K562 (cell line): ENCODE measurements around the gene NR1H2. TPM values are rescaled to one million over a fixed set of nuclear protein-coding genes. Genes with fewer than 3 reads are reported as not detected.

Source experiments
- CBFB ChIP-seq: sonication (generic); formaldehyde crosslinking; IDR thresholded peaks from 2 replicates; pipeline ENCODE4 v1.4.0; 2020; ENCODE audit warnings: mild to moderate bottlenecking, missing genetic modification reagents
- CBX1 ChIP-seq: sonication (generic); IDR thresholded peaks from 2 replicates; pipeline ENCODE4 v1.6.1; 2016; ENCODE audit warnings: antibody characterized with exemption, low read depth, mild to moderate bottlenecking
- CTBP1 ChIP-seq: fragments of 450-650 bp; IDR thresholded peaks from 2 replicates; pipeline ENCODE4 v1.6.1; 2016; ENCODE audit warnings: borderline replicate concordance
- EP400 ChIP-seq: fragments of 450-650 bp; IDR thresholded peaks from 2 replicates; pipeline ENCODE4 v1.6.1; 2017; ENCODE audit warnings: antibody characterized with exemption, mild to moderate bottlenecking, moderate library complexity
- EWSR1 ChIP-seq: fragments of 450-650 bp; IDR thresholded peaks from 2 replicates; pipeline ENCODE4 v1.6.1; 2018; ENCODE audit warnings: borderline replicate concordance, mild to moderate bottlenecking, low read depth, moderate library complexity; ENCODE audit not compliant: partially characterized antibody
- GTF2F1 ChIP-seq: IDR thresholded peaks from 2 replicates; pipeline ENCODE4 v1.6.1; 2011; ENCODE audit warnings: low read depth, low read length, improper control_type of control experiment
- HMGN3 ChIP-seq: IDR thresholded peaks from 2 replicates; pipeline ENCODE4 v1.6.1; 2011; ENCODE audit warnings: borderline replicate concordance, low read depth, mild to moderate bottlenecking, mixed read lengths, low read length; ENCODE audit not compliant: insufficient read length; ENCODE audit errors: extremely low read depth
- JUN ChIP-seq, 2 experiments: sonication (generic) in 1 of 2; formaldehyde crosslinking in 1 of 2; IDR thresholded peaks; 2 replicates each; pipeline versions ENCODE4 v1.6.1 to v1.8.0; 2012 to 2022; ENCODE audit warnings: borderline replicate concordance in 2 of 2, mild to moderate bottlenecking in 2 of 2, improper control_type of control experiment in 1 of 2, low read depth in 1 of 2, low read length in 1 of 2, missing genetic modification reagents in 1 of 2
- NFIX ChIP-seq: fragments of 250-450 bp; sonication (Bioruptor Pico); IDR thresholded peaks from 2 replicates; pipeline ENCODE4 v1.4.0; 2020; ENCODE audit warnings: low read depth, mild to moderate bottlenecking, moderate library complexity
- PCBP2 ChIP-seq: fragments of 200-400 bp; formaldehyde crosslinking; IDR thresholded peaks from 2 replicates; pipeline ENCODE4 v1.6.1; 2018; ENCODE audit warnings: low read length, low read depth, mild to moderate bottlenecking, moderate library complexity; ENCODE audit not compliant: poor library complexity, severe bottlenecking
- RAD21 ChIP-seq, 2 experiments: fragments of 250-450 bp in 1 of 2; fragments of 450-650 bp in 1 of 2; sonication (Bioruptor Pico) in 1 of 2; formaldehyde crosslinking in 1 of 2; IDR thresholded peaks in 1 of 2; conservative IDR thresholded peaks in 1 of 2; 2 replicates each; pipeline versions ENCODE4 v1.4.0 to v1.8.0; 2020 to 2022; ENCODE audit warnings: mild to moderate bottlenecking in 2 of 2, moderate library complexity in 1 of 2
- SMAD1 ChIP-seq: fragments of 150-350 bp; IDR thresholded peaks from 2 replicates; pipeline ENCODE4 v1.6.1; 2014; ENCODE audit warnings: low read length, low read depth; ENCODE audit not compliant: partially characterized antibody
- SUPT5H ChIP-seq: fragments of 450-650 bp; IDR thresholded peaks from 2 replicates; pipeline ENCODE4 v1.6.1; 2016
- WHSC1 ChIP-seq: IDR thresholded peaks from one replicate; pipeline ENCODE4 v1.6.1; 2012; ENCODE audit warnings: low read length, control low read depth, inconsistent platforms
- ZBTB7A ChIP-seq: IDR thresholded peaks from 2 replicates; pipeline ENCODE4 v1.6.1; 2011; ENCODE audit warnings: low read depth, mild to moderate bottlenecking, low read length, moderate library complexity, borderline replicate concordance; ENCODE audit not compliant: control insufficient read depth
- ZFP30 ChIP-seq: fragments of 250-450 bp; sonication (Bioruptor Pico); IDR thresholded peaks from 2 replicates; pipeline ENCODE4 v1.8.0; 2022; ENCODE audit warnings: moderate library complexity, mild to moderate bottlenecking, inconsistent platforms, borderline replicate concordance
- ZNF143 ChIP-seq: sonication (generic); formaldehyde crosslinking; IDR thresholded peaks from 2 replicates; pipeline ENCODE4 v1.9.0; 2022; ENCODE audit warnings: mild to moderate bottlenecking, missing genetic modification reagents
- ZNF23 ChIP-seq: fragments of 250-450 bp; sonication (Bioruptor Pico); IDR thresholded peaks from 2 replicates; pipeline ENCODE4 v1.4.0; 2020; ENCODE audit warnings: mild to moderate bottlenecking
- ZNF232 ChIP-seq: sonication (generic); formaldehyde crosslinking; IDR thresholded peaks from 2 replicates; pipeline ENCODE4 v1.8.0; 2022; ENCODE audit warnings: mild to moderate bottlenecking, missing genetic modification reagents
- ZNF354B ChIP-seq: fragments of 250-450 bp; sonication (Bioruptor Pico); IDR thresholded peaks from 2 replicates; pipeline ENCODE4 v1.4.0; 2020
- ZNF696 ChIP-seq: fragments of 250-450 bp; sonication (Bioruptor Pico); conservative IDR thresholded peaks from 2 replicates; pipeline ENCODE4 v1.4.0; 2020; ENCODE audit warnings: mild to moderate bottlenecking, moderate library complexity
- ZSCAN32 ChIP-seq: fragments of 450-650 bp; formaldehyde crosslinking; IDR thresholded peaks from 2 replicates; pipeline ENCODE4 v1.4.0; 2020; ENCODE audit warnings: mild to moderate bottlenecking, moderate library complexity
- polyA plus RNA-seq, 8 experiments: library from polyadenylated mRNA; depleted of rRNA in 4 of 8; stranded (reverse) in 5 of 8; unstranded in 3 of 8; fragments of >200 nt; fragmentation: Nextera tagmentation in 2 of 8; fragmentation: Illumina TruSeq in 1 of 8; extraction: Ambion mirVana in 2 of 8; extraction: Trizol in 1 of 8; gene quantifications; 2 replicates each; pipeline versions ENCODE4 v1.2.1 to v1.2.3, GENCODE V29; 2011 to 2014; ENCODE audit warnings: inconsistent platforms in 1 of 8, missing spikeins in 1 of 8
- total RNA-seq, 7 experiments: library from RNA; depleted of rRNA in 6 of 7; stranded (reverse); fragments of >200 nt in 6 of 7; fragmentation: Illumina TruSeq in 2 of 7; extraction: Trizol in 2 of 7; gene quantifications; 2 replicates each; pipeline versions ENCODE4 v1.2.1 to v1.2.3, GENCODE V29; 2011 to 2021; ENCODE audit warnings: low replicate concordance in 1 of 7
- TF ChIP-seq, protein P1 (sequence below): sonication (generic); formaldehyde crosslinking; IDR thresholded peaks from 2 replicates; pipeline ENCODE4 v1.8.1; 2022; ENCODE audit warnings: missing genetic modification reagents
- TF ChIP-seq, protein P2 (sequence below): fragments of 150-350 bp; IDR thresholded peaks from 2 replicates; pipeline ENCODE4 v1.6.1; 2014; ENCODE audit warnings: low read depth, mild to moderate bottlenecking, low read length, borderline replicate concordance

The NR1H2 gene
- total and polyA plus RNA-seq, 9 of the 15 experiments (the other 6 are each of a cell fraction or from before 2014, with no cell fraction given) = 0.11 to 73.8 (median 24.0) TPM

DNA sequence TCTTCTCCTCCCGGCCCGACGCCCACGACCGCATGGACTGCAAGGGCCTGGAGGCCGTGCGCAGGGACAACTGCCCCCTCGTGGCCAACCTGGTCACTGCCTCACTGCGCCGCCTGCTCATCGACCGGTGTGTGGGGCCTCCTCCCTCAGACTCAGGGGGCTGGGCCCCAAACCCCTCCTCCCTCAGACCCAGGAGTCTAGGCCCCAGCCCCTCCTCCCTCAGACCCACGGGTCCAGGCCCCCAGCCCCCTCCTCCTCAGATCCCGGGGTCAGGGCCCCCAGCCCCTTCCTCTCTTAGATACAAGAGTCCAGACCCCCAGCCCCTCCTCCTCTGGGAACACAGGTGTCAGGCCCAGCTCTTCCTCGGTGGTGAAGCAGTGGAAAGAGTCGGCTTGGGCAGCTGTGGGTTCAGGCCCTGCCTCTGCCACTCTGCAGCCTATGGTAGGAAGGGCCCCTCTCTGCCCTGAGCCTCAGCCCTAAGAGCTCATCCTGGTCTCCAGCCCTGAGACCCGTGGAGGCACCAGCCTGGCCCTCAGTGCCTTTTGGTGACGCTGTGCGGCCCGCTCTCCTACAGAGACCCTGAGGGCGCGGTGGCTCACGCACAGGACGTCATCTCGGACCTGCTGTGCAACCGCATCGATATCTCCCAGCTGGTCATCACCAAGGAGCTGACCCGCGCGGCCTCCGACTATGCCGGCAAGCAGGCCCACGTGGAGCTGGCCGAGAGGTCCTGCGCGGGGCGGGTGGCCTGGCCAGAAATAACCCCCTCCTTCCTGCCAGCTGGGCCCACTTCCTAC, 38.8 kb downstream of the NR1H2 start (continued):
- TF ChIP-seq ZNF23 (CRISPR knock-in tag) (no peak), PCBP2 (no peak), ZNF354B (CRISPR knock-in tag) (no peak), HMGN3 (no peak), ZNF696 (no peak), ZNF232 (CRISPR knock-in tag) (no peak), ZBTB7A (peak; percentile 92), EWSR1 (no peak), NFIX (CRISPR knock-in tag) (no peak), ZSCAN32 (CRISPR knock-in tag) (no peak), CBFB (CRISPR knock-in tag) (no peak; the same call in 1 of the 2 replicates), SUPT5H (no peak), SMAD1 (no peak), JUN (IDR thresholded peaks at IDR 0.05; ENCODE audit: borderline replicate concordance, low read depth, low read length) (peak; percentile 54; the same call in 1 of the 2 replicates), JUN (CRISPR knock-in tag; IDR thresholded peaks at IDR 0.05; ENCODE audit: borderline replicate concordance) (no peak), RAD21 (CRISPR knock-in tag; conservative IDR thresholded peaks at IDR 0.05 in 1 of 2, IDR thresholded peaks at IDR 0.05 in 1 of 2) (peak; percentile 69 to 84), EP400 (peak; percentile 91), WHSC1 (no peak), ZFP30 (CRISPR knock-in tag) (no peak), CTBP1 (peak; percentile 41; the same call in 1 of the 2 replicates), GTF2F1 (no peak), ZNF143 (CRISPR knock-in tag) (no peak), CBX1 (peak; percentile 56; the same call in 1 of the 2 replicates)
- TF ChIP-seq, protein P1, sequence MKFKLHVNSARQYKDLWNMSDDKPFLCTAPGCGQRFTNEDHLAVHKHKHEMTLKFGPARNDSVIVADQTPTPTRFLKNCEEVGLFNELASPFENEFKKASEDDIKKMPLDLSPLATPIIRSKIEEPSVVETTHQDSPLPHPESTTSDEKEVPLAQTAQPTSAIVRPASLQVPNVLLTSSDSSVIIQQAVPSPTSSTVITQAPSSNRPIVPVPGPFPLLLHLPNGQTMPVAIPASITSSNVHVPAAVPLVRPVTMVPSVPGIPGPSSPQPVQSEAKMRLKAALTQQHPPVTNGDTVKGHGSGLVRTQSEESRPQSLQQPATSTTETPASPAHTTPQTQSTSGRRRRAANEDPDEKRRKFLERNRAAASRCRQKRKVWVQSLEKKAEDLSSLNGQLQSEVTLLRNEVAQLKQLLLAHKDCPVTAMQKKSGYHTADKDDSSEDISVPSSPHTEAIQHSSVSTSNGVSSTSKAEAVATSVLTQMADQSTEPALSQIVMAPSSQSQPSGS (CRISPR knock-in tag) = no peak
- TF ChIP-seq, protein P2, sequence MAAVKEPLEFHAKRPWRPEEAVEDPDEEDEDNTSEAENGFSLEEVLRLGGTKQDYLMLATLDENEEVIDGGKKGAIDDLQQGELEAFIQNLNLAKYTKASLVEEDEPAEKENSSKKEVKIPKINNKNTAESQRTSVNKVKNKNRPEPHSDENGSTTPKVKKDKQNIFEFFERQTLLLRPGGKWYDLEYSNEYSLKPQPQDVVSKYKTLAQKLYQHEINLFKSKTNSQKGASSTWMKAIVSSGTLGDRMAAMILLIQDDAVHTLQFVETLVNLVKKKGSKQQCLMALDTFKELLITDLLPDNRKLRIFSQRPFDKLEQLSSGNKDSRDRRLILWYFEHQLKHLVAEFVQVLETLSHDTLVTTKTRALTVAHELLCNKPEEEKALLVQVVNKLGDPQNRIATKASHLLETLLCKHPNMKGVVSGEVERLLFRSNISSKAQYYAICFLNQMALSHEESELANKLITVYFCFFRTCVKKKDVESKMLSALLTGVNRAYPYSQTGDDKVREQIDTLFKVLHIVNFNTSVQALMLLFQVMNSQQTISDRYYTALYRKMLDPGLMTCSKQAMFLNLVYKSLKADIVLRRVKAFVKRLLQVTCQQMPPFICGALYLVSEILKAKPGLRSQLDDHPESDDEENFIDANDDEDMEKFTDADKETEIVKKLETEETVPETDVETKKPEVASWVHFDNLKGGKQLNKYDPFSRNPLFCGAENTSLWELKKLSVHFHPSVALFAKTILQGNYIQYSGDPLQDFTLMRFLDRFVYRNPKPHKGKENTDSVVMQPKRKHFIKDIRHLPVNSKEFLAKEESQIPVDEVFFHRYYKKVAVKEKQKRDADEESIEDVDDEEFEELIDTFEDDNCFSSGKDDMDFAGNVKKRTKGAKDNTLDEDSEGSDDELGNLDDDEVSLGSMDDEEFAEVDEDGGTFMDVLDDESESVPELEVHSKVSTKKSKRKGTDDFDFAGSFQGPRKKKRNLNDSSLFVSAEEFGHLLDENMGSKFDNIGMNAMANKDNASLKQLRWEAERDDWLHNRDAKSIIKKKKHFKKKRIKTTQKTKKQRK = no peak
